ENCODE measurements around the gene EPHA2. TPM values are rescaled to one million over a fixed set of nuclear protein-coding genes. Genes with fewer than 3 reads are reported as not detected.

Gene EPHA2
- total RNA-seq, 4 donors from 2014 or later: 30.0 to 66.9 (median 35.9) TPM

DNA sequence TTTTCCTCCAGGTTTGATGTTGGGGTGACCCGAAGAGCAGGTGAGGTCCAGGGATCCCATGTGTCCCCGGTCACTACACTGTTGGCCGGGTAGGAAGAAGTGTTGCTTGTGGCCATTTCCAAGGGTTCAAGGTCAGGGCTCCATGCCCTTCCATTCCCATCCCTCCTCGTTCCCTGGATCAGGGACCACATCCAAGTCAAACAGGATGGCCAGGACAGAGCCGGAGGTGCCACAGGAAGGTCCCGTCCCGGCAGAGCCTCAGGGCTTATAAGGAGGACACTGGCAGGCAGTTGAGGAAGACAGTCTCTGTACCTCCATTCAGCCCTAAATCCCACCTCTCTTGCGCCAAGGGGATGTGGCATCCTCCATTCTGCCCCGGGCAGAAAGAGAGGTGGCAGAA, 60.4 kb downstream of the EPHA2 start:
- TF ChIP-seq POLR2A (IDR thresholded peaks at IDR 0.05) (no peak), EP300 (IDR thresholded peaks at IDR 0.05) (no peak)
- TF ChIP-seq, protein P1, sequence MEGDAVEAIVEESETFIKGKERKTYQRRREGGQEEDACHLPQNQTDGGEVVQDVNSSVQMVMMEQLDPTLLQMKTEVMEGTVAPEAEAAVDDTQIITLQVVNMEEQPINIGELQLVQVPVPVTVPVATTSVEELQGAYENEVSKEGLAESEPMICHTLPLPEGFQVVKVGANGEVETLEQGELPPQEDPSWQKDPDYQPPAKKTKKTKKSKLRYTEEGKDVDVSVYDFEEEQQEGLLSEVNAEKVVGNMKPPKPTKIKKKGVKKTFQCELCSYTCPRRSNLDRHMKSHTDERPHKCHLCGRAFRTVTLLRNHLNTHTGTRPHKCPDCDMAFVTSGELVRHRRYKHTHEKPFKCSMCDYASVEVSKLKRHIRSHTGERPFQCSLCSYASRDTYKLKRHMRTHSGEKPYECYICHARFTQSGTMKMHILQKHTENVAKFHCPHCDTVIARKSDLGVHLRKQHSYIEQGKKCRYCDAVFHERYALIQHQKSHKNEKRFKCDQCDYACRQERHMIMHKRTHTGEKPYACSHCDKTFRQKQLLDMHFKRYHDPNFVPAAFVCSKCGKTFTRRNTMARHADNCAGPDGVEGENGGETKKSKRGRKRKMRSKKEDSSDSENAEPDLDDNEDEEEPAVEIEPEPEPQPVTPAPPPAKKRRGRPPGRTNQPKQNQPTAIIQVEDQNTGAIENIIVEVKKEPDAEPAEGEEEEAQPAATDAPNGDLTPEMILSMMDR (IDR thresholded peaks at IDR 0.05): no peak
- Histone ChIP-seq H3K4me3 (no peak overlapping the region), H3K27ac (no peak overlapping the region), H3K36me3 (no peaks in the 10 kb centered on the region), H3K9me3 (no peaks in the 10 kb centered on the region), H3K27me3 (no peaks in the 10 kb centered on the region), H3K4me1 (no peaks in the 10 kb centered on the region)
- no peak for DNase-seq (ENCODE audit: low spot score in 2 of 2)
- WGBS, 2 donors: 80 to 84% methylated on average over 7 to 9 of the region's 9 CpGs

DNA sequence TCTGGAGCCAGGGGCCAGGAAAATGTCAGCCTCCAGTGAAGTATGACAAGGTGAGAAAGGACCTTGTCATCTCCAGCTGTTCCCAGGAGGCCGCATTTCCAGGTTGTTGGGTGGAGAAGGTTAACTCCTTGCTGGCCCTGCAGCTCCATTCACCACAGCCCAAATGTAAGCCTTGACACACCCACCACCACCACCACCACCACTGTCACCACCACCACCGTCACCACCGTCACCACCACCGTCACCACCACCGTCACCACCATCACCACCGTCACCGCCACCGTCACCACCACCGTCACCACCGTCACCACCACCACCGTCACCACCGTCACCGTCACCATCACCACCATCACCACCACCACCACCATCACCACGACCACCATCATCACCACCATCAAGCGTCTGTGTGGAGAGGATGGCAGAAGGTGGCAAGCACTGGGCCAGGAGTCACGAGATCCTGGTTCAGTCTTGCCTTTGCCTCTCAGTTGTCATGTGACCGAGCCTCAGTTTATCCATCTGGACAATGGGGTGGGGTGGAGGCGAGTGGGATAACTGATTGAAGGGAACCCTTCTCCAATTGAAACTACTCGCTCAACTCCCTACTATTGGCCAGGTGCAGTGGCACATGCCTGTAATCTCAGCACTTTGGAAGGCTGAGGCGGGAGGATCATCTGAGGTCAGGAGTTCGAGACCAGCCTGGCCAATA, 61.3 kb downstream of the EPHA2 start:
- H3K36me3 ChIP-seq: no peaks in the 10 kb centered on the region
- WGBS, 2 donors: 88 to 94% methylated on average over 21 of the region's 21 CpGs
- no peak for TF ChIP-seq EP300 (IDR thresholded peaks at IDR 0.05)
- TF ChIP-seq, protein P1 (IDR thresholded peaks at IDR 0.05): no peak
- TF ChIP-seq POLR2A (IDR thresholded peaks at IDR 0.05): no peak

DNA sequence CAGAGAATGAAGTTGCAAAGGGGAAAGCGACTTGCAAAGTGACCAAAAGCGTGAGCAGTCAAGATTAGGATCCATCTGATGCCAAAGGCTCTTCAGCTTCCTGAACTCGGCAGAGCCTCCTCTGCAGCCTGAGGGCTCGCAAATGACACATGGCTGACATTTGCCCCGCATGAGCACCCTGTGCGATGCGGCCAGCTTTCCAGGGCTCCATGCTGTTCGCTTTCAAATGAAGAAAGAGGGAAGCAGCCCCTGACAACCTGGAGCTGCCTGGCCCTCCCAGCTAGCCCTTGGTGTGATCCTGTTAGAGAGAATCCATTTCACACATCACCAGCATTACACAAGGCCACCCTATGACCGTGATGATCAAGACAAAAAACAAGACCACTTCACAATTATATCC, 62.3 kb downstream of the EPHA2 start:
- no peak for DNase-seq (ENCODE audit: low spot score in 2 of 2)
- H3K4me1 ChIP-seq: no peaks in the 10 kb centered on the region
- no peak overlapping the region for H3K4me3 ChIP-seq
- no peak overlapping the region for H3K27ac ChIP-seq
- no peaks in the 10 kb centered on the region for H3K9me3 ChIP-seq
- 63 to 67% methylated on average over 9 of the region's 9 CpGs for WGBS, 2 donors
- H3K27me3 ChIP-seq: no peaks in the 10 kb centered on the region
- TF ChIP-seq POLR2A (IDR thresholded peaks at IDR 0.05) (no peak), EP300 (IDR thresholded peaks at IDR 0.05) (no peak)
- TF ChIP-seq, protein P1 (IDR thresholded peaks at IDR 0.05): no peak
- no peaks in the 10 kb centered on the region for H3K36me3 ChIP-seq

More for the DNA sequence above, 61.3 kb downstream of the EPHA2 start:
- Histone ChIP-seq H3K4me3 (no peak overlapping the region), H3K27ac (no peak overlapping the region), H3K9me3 (no peaks in the 10 kb centered on the region), H3K27me3 (no peaks in the 10 kb centered on the region), H3K4me1 (no peaks in the 10 kb centered on the region)
- no peak for DNase-seq (ENCODE audit: low spot score in 2 of 2)

DNA sequence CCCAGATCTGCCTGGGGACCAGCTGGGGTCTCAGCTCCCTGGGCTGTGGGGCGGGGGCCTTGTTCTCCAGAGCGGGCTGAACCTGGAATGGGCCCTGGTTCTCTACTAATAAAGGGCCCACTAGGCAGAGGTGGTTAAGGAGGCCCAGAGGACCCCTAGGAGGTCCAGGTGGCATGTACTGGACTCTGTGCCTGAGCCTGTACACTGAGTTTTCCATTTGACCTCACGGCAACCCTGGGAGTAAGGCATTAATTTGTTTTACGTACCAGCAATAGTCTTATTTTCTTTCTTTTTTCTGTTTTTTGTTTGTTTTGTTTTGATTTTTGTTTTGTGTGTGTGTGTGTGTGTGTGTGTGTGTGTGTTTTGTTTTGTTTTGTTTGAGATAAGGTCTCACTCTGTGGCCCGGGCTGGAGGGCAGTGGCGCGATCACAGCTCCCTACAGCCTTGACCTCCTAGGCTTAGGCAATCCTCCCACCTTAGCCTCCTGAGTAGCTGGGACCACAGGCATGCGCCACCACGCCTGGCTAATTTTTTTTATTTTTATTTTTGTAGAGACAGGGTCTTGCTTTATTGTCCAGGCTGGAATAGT, 62.9 kb downstream of the EPHA2 start:
- DNase-seq (ENCODE audit: low spot score in 2 of 2): no peak
- 84 to 92% methylated on average over 9 of the region's 9 CpGs for WGBS, 2 donors
- Histone ChIP-seq H3K4me3 (no peak overlapping the region), H3K27ac (no peak overlapping the region), H3K27me3 (no peaks in the 10 kb centered on the region), H3K36me3 (no peaks in the 10 kb centered on the region), H3K9me3 (no peaks in the 10 kb centered on the region), H3K4me1 (peaks cover 0 to 5% (median 0%) of the 10 kb centered on the region in 4 donors)
- TF ChIP-seq POLR2A (IDR thresholded peaks at IDR 0.05) (no peak), EP300 (IDR thresholded peaks at IDR 0.05) (no peak)
- TF ChIP-seq, protein P1 (IDR thresholded peaks at IDR 0.05): no peak

All from tibial nerve (tissue), 4 donors.